GM21619 (cell line): Measurements from ENCODE around the gene GOLT1A.

Experiments
- ATAC-seq: cut with Tn5 transposase; IDR thresholded peaks from one replicate; pipeline ENCODE4 v1.9.1; 2021; ENCODE audit not compliant: unreplicated experiment

GOLT1A gene

DNA sequence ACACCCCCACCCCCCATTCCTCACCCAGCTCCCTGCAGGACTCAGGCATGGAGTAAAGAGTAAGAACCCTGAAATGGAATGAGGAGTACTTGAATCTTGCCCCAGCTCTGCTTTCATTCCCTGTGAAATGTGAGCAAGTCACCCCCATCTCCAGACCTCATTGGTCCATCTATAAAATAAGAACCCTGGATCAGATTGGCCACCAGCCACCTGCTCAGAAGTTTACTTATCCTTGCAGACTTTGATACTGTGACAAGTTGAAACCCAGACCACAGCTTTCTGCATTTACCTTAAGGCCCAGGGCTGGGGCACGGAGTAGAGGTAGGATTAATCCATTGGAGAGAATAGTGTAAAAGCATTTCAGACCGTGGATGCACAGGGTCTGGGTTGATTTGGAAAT lies 19.7 kb downstream of the GOLT1A start:
- ATAC-seq = no peak

- ATAC-seq = no peak
Measured at GRCh38 chr1:204192589-204193352, 21.0 kb downstream of the GOLT1A start.

- ATAC-seq = no peak
Measured at GRCh38 chr1:204192046-204192445, 21.7 kb downstream of the GOLT1A start.

GRCh38 chr1:204191456-204191855 lies 22.3 kb downstream of the GOLT1A start:
- ATAC-seq = no peak

DNA sequence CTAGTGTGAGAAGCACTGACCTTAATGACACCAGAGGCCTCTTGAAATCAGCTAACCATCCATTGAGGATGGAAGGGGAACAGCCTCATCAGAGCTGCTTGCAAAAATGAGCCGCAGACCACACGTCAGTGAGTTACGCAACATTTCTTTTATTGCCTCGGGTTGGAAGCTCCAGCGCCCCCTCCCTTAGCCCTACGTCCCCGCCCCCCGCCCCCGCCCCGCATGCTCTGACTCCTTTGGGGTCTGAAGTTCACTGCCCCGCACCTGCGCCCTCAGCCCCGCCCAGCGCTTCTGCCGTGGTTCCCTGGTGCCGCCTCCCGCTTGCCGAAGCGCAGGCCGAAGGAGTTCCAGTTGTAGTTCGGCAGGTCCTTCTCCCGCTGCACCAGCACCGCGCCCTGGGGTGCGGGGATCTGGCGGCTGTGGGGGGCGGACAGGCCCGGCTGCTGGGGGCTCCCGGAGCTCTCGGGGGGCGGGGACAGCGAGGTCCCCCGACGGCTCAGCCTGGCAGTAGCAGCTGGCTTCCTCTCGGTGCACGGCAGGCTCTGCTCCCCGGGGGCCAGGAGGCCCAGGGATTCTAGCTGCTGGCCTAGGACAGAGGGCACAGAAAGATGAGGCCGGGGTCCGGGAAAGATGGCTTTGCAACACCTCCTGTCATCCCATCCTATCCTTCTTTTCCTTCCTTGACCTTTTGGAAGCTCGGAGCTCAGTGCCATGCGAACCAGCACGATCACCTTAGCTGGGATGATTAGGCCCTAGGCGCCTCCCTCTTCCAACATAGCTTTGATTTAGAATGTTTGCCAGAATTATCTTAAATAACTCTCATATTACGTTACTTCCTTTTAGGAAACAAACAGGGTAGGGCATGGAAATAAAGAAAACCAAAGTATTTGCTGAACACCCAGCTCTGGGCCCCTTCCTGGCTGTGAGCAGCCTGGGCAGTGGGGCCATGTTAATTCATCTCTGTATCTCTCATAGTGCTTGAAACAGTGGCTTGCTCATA lies 23.3 kb downstream of the GOLT1A start:
- ATAC-seq = no peak

DNA sequence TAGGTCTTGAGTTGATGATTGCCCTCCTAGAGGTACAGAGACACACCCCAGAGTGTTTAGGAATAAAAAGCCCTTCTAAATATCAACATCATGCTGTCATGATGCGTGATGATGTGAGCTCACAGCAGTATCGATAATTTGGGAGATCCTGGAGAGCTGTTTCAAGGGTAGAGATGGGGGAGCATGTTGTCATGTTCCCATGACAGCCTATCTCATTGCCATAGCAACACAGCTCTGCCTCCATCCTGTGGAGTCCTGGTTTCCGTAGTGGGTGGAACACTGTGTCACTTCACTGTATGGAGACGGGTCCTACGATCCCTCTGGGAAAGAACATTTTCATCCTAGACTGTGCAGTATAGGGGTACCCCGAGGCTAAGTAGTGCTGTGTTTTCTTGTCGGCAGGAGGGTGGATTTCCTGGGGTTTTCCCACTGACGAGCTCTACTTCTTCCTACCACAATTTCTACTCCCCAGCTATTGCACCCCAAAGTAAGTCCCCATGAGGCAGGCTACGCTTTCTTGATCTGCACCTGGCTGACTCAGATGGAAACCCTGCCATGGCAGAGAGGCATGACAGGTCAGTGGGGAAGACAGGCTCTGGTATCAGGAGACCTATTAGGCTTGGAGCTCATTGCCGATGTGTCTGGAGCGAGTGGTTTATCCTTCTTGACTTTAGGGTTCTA lies 24.7 kb downstream of the GOLT1A start:
- no peak for ATAC-seq

- ATAC-seq = no peak
Measured at GRCh38 chr1:204186597-204186996, 27.2 kb downstream of the GOLT1A start.

DNA sequence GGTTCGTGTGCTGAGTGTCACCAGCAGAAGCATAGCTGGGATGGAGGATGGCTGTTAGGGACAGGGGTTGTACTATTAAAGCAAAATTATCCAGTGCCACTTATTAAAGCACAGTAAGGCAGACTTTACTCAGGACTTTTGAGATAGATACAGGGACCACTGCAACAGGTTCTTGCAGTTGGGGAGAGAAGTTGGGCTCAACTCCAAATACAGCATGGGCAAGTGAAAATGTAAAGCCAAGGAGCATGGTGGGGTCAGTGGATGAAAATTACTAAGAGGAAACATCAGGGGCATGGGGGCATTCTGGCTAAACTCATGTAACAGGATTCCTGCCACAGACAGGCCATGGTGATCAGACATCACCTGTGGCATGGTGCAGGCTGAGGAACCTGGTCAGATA lies 32.7 kb downstream of the GOLT1A start:
- no peak for ATAC-seq

DNA sequence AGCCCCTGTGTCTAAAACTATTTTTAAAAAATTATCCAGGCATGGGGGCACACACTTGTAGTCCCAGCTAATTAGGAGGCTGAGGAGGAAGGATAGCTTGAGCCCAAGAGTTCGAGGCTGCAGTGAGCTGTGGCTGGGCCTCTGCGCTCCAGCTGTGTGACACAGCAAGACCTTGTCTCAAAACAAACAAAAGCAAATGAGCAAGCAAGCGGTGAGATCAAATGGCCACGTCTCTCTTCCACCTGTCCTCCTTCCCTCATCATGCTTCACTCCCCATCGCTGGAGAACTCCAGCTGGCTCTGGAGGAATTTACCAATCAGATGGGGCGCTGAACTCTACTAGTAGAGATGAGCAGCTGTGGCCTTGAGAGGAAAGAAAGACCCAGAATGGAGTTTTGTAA lies 33.7 kb downstream of the GOLT1A start:
- ATAC-seq = no peak

GRCh38 chr1:204178487-204179281 lies 35.1 kb downstream of the GOLT1A start:
- no peak for ATAC-seq

DNA sequence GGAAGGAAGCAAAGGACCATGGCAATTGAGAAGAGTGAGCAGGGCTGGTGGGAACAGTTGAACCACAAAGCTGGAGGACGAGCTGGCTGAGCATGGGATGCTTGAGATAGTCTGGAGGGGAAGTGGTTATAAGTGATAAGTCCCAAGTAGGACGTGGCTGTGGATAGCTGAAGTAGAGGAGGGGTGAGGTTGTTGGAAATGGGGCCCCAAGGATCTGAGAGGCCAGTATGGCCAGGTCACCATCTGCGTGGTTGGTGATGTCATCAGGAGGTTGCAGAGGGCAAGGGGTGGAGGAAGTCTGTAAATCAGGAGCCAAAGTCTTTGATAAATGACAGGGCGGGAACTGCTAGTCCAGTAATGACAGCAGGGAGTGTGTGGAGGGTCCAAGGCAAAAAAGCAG lies 36.7 kb downstream of the GOLT1A start:
- ATAC-seq = no peak

DNA sequence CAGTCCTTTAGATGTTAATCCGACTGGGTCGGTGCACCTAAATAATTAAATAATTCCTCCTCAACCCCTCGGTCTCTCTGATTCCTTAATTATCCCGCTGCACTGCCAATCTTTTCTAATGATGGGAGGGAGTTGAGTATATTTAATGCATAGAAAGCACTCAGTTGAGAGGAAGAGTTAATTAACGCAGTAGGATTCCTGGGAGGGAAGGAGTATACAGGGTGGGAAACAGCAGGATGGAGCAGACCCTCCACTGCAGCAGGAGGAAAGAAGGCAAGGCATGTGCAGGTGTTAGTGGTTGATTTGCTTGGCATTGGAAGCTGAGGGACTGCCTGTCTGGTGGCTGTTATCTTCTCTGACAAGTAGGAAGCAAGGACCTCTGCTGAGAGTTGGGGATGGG lies 37.7 kb downstream of the GOLT1A start:
- ATAC-seq = no peak

GRCh38 chr1:204174958-204175357 lies 38.8 kb downstream of the GOLT1A start:
- no peak for ATAC-seq

- no peak for ATAC-seq
Measured at GRCh38 chr1:204172404-204173029, 41.3 kb downstream of the GOLT1A start.

GRCh38 chr1:204171751-204172178 lies 42.0 kb downstream of the GOLT1A start:
- no peak for ATAC-seq

- no peak for ATAC-seq
Measured at GRCh38 chr1:204170494-204171155, 43.2 kb downstream of the GOLT1A start.

DNA sequence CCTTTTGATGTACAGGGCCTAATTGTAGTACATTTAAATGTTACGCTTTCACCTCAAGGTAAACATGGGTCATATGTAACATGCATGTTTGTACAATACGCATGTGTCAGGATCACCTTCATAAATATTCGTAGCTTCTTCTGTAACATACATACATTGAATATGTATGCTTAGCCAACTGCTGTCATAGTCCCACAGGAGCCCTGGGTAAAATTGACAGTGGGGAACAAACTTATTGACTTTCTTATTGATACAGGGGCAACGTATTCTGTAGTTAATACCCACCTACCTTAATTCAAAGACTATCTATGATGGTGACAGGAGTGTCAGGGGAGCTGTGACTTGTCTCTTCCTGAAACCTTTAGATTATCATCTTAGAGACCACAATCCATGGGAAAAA lies 43.9 kb downstream of the GOLT1A start:
- no peak for ATAC-seq

DNA sequence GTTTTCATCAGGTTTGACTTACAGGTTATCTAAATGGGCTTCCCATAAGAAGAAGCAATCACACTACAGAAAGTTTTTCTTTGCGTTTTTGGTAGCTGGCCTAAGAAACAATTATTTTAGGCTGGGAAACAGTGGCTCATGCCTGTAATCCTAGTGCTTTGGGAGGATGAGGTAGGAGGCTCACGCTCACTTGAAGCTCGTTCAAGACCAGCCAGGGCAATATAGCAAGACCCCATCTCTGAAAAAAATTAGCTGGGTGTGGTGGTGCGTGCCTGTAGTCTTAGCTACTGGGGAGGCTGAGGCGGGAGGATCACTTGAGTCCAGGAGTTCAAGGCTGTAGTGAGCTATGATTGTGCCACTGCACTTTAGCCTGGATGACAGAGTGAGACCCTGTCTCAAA lies 46.1 kb downstream of the GOLT1A start:
- no peak for ATAC-seq

GRCh38 chr1:204166219-204166618 lies 47.6 kb downstream of the GOLT1A start, which contains the start of gene REN:
REN (minus strand) TSS chr1:204166337; CDS start chr1:204166293, 44 bp downstream.
- no peak for ATAC-seq
